HepG2 (cell line): ENCODE data around the gene CYP27B1. TPM values are rescaled to one million over a fixed set of nuclear protein-coding genes. Genes with fewer than 3 reads are reported as not detected.

Source experiments
- CREB1 ChIP-seq, 2 experiments: fragments of 450-650 bp in 1 of 2; IDR thresholded peaks; 2 replicates each; pipeline ENCODE4 v1.6.1; 2016 to 2017; ENCODE audit warnings: control low read depth in 1 of 2, mild to moderate bottlenecking in 1 of 2, missing compliant biosample characterization in 1 of 2, missing genetic modification characterization in 1 of 2
- DNMT3B ChIP-seq: conservative IDR thresholded peaks from 2 replicates; pipeline ENCODE4 v1.6.1; 2016; ENCODE audit warnings: missing biosample characterization, control low read depth
- ETV5 ChIP-seq: IDR thresholded peaks from 2 replicates; pipeline ENCODE4 v1.6.1; 2018; ENCODE audit warnings: missing biosample characterization, missing genetic modification reagents, inconsistent platforms, borderline replicate concordance
- HNRNPL ChIP-seq: fragments of 200-400 bp; formaldehyde crosslinking; IDR thresholded peaks from 2 replicates; pipeline ENCODE4 v1.6.1; 2017; ENCODE audit warnings: mild to moderate bottlenecking, low read depth, low read length
- KAT8 ChIP-seq: IDR thresholded peaks from 2 replicates; pipeline ENCODE4 v1.6.1; 2016; ENCODE audit warnings: missing genetic modification reagents, missing compliant biosample characterization
- LCORL ChIP-seq, 2 experiments: fragments of 450-650 bp in 1 of 2; sonication (generic) in 1 of 2; formaldehyde crosslinking in 1 of 2; IDR thresholded peaks; 2 replicates each; pipeline versions ENCODE4 v1.5.0 to v1.6.1; 2017 to 2020; ENCODE audit warnings: antibody characterized with exemption in 1 of 2, missing genetic modification reagents in 1 of 2
- MTF1 ChIP-seq: sonication (generic); formaldehyde crosslinking; IDR thresholded peaks from 2 replicates; pipeline ENCODE4 v1.5.0; 2020; ENCODE audit warnings: missing genetic modification reagents
- NBN ChIP-seq: fragments of 450-650 bp; conservative IDR thresholded peaks from 2 replicates; pipeline ENCODE4 v1.6.1; 2017
- NFATC3 ChIP-seq: sonication (generic); formaldehyde crosslinking; IDR thresholded peaks from 2 replicates; pipeline ENCODE4 v1.5.1; 2020; ENCODE audit warnings: mild to moderate bottlenecking, missing genetic modification reagents
- RAD21 ChIP-seq: fragments of 450-650 bp; formaldehyde crosslinking; IDR thresholded peaks from 2 replicates; pipeline ENCODE4 v1.5.0; 2020; ENCODE audit warnings: mild to moderate bottlenecking
- REPIN1 ChIP-seq: sonication (generic); formaldehyde crosslinking; IDR thresholded peaks from 2 replicates; pipeline ENCODE4 v1.8.0; 2022; ENCODE audit warnings: missing genetic modification reagents, low read depth, mild to moderate bottlenecking, borderline replicate concordance
- RFXAP ChIP-seq: sonication (generic); formaldehyde crosslinking; IDR thresholded peaks from 2 replicates; pipeline ENCODE4 v1.4.0; 2020; ENCODE audit warnings: missing genetic modification reagents, borderline replicate concordance
- RNF2 ChIP-seq: fragments of 450-650 bp; conservative IDR thresholded peaks from 2 replicates; pipeline ENCODE4 v1.6.1; 2016; ENCODE audit warnings: low read depth
- SIX1 ChIP-seq: sonication (generic); formaldehyde crosslinking; IDR thresholded peaks from 2 replicates; pipeline ENCODE4 v1.4.0; 2020; ENCODE audit warnings: missing genetic modification reagents, borderline replicate concordance
- SRSF4 ChIP-seq: fragments of 200-400 bp; formaldehyde crosslinking; IDR thresholded peaks from one replicate; pipeline ENCODE4 v1.6.1; 2018; ENCODE audit warnings: mild to moderate bottlenecking, low read depth, low read length, moderate library complexity; ENCODE audit not compliant: poor library complexity, severe bottlenecking
- THAP11 ChIP-seq: IDR thresholded peaks from 2 replicates; pipeline ENCODE4 v1.6.1; 2016; ENCODE audit warnings: missing biosample characterization, missing genetic modification reagents
- ZFP36L1 ChIP-seq: sonication (generic); formaldehyde crosslinking; IDR thresholded peaks from 2 replicates; pipeline ENCODE4 v1.8.0; 2022; ENCODE audit warnings: mild to moderate bottlenecking, missing genetic modification reagents, moderate library complexity
- ZKSCAN1 ChIP-seq: fragments of 150-350 bp; IDR thresholded peaks from 2 replicates; pipeline ENCODE4 v1.6.1; 2014; ENCODE audit warnings: low read length
- ZKSCAN5 ChIP-seq: sonication (generic); formaldehyde crosslinking; IDR thresholded peaks from 2 replicates; pipeline ENCODE4 v1.5.1; 2020; ENCODE audit warnings: mild to moderate bottlenecking, missing genetic modification reagents
- ZMYM2 ChIP-seq: sonication (generic); formaldehyde crosslinking; IDR thresholded peaks from 2 replicates; pipeline ENCODE4 v1.8.0; 2022; ENCODE audit warnings: mild to moderate bottlenecking, missing genetic modification reagents
- ZNF232 ChIP-seq: sonication (generic); formaldehyde crosslinking; IDR thresholded peaks from 2 replicates; pipeline ENCODE4 v1.4.0; 2020; ENCODE audit warnings: missing genetic modification reagents, borderline replicate concordance
- ZNF33B ChIP-seq: sonication (generic); formaldehyde crosslinking; IDR thresholded peaks from 2 replicates; pipeline ENCODE4 v1.5.1; 2020; ENCODE audit warnings: mild to moderate bottlenecking, missing genetic modification reagents
- ZNF546 ChIP-seq: sonication (generic); formaldehyde crosslinking; conservative IDR thresholded peaks from 2 replicates; pipeline ENCODE4 v1.8.1; 2023; ENCODE audit warnings: mild to moderate bottlenecking, missing genetic modification reagents
- ZNF556 ChIP-seq: sonication (generic); formaldehyde crosslinking; IDR thresholded peaks from 2 replicates; pipeline ENCODE4 v1.4.0; 2020; ENCODE audit warnings: mild to moderate bottlenecking, missing genetic modification reagents, borderline replicate concordance
- ZNF562 ChIP-seq: sonication (generic); formaldehyde crosslinking; IDR thresholded peaks from 2 replicates; pipeline ENCODE4 v1.8.0; 2022; ENCODE audit warnings: missing genetic modification reagents, borderline replicate concordance
- ZSCAN25 ChIP-seq: sonication (generic); formaldehyde crosslinking; IDR thresholded peaks from 2 replicates; pipeline ENCODE4 v1.8.0; 2022; ENCODE audit warnings: mild to moderate bottlenecking, missing genetic modification reagents
- polyA plus RNA-seq, 8 experiments: library from polyadenylated mRNA; depleted of rRNA in 3 of 8; stranded (reverse) in 7 of 8; unstranded in 1 of 8; fragments of >200 nt; fragmentation: Illumina TruSeq in 4 of 8; extraction: Trizol in 4 of 8; gene quantifications; 2 replicates each; pipeline versions ENCODE4 v1.2.1 to v1.2.3, GENCODE V29; 2011 to 2016; ENCODE audit warnings: low read depth in 4 of 8, missing spikeins in 1 of 8, mixed read lengths in 1 of 8; ENCODE audit not compliant: insufficient read depth in 1 of 8
- total RNA-seq, 5 experiments: library from RNA; depleted of rRNA; stranded (reverse); fragments of >200 nt; fragmentation: Illumina TruSeq; extraction: Trizol; gene quantifications; 2 replicates each; pipeline ENCODE4 v1.2.3, GENCODE V29; 2016; ENCODE audit warnings: low read depth in 1 of 5
- TF ChIP-seq, protein P1 (sequence below): sonication (generic); formaldehyde crosslinking; IDR thresholded peaks from 2 replicates; pipeline ENCODE4 v1.4.0; 2020; ENCODE audit warnings: missing genetic modification reagents
- TF ChIP-seq, protein P2 (sequence below): sonication (generic); formaldehyde crosslinking; IDR thresholded peaks from 2 replicates; pipeline ENCODE4 v1.5.1; 2020; ENCODE audit warnings: mild to moderate bottlenecking, missing genetic modification reagents

The CYP27B1 gene
- total and polyA plus RNA-seq, 2 of the 13 experiments (the other 11 are each of a cell fraction or from before 2014, with no cell fraction given) = 2.3 to 3.0 TPM

DNA sequence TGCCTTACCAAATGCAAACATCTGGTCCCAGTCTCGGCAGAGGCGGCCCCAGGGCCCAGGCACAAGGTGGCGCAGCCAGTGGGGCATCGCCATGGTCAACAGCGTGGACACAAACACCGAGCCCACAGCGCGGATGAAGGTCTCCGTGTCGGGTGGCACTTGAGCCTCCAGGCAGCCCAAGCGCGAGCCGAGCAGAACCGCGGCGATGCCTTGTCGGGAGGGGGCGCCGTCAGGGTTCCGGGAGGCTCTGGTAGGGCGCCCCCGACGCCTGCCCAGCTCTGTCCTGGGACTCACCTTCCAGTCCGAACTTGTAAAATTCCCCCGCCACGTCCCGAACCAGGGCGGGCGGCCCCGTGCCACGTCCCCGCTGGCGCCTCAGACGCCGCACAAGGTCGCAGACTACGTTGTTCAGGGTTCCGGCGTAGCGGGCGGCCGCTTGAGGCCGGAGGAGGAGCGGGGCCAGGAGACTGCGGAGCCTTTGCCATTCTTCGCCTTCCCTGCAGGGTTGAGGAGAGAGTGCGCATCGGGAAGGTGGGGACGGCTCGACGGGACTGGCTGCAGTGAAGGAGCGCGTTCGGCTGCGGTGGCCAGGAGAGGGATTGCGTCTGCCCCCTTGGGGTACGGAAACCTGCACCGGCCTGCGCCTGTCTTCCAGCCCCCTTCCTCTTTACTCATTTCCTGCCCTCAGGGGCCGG, 1.7 kb downstream of the CYP27B1 start (continued):
- TF ChIP-seq ZMYM2 (CRISPR knock-in tag) = peak; percentile 89
- peak; percentile 23; the same call in 1 of the 2 replicates for TF ChIP-seq ZNF33B (CRISPR knock-in tag)
- peak; percentile 33 for TF ChIP-seq KAT8 (CRISPR knock-in tag)
- TF ChIP-seq MTF1 (CRISPR knock-in tag) = no peak
- no peak for TF ChIP-seq NFATC3 (CRISPR knock-in tag)
- peak; percentile 45; the same call in 1 of the 2 replicates for TF ChIP-seq ZNF556 (CRISPR knock-in tag)
- no peak for TF ChIP-seq LCORL (IDR thresholded peaks at IDR 0.05)
- peak; percentile 71 for TF ChIP-seq LCORL (CRISPR knock-in tag; IDR thresholded peaks at IDR 0.05)
- no peak for TF ChIP-seq DNMT3B (CRISPR knock-in tag)
- TF ChIP-seq ZSCAN25 (CRISPR knock-in tag) = no peak
- TF ChIP-seq RFXAP (CRISPR knock-in tag) = 0 out of 2 replicates have a peak, but pooled peaks have one; percentile 23
- no peak for TF ChIP-seq ZFP36L1
- TF ChIP-seq RAD21 (CRISPR knock-in tag) = peak; percentile 24; the same call in 1 of the 2 replicates
- no peak for TF ChIP-seq ZKSCAN1
- peak; percentile 50; the same call in 1 of the 2 replicates for TF ChIP-seq THAP11
- TF ChIP-seq, protein P1, sequence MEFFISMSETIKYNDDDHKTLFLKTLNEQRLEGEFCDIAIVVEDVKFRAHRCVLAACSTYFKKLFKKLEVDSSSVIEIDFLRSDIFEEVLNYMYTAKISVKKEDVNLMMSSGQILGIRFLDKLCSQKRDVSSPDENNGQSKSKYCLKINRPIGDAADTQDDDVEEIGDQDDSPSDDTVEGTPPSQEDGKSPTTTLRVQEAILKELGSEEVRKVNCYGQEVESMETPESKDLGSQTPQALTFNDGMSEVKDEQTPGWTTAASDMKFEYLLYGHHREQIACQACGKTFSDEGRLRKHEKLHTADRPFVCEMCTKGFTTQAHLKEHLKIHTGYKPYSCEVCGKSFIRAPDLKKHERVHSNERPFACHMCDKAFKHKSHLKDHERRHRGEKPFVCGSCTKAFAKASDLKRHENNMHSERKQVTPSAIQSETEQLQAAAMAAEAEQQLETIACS (CRISPR knock-in tag) = no peak; the same call in 1 of the 2 replicates
- no peak for TF ChIP-seq NBN
- TF ChIP-seq ZNF232 = 0 out of 2 replicates have a peak, but pooled peaks have one; percentile 53
- no peak; the same call in 1 of the 2 replicates for TF ChIP-seq RNF2
- no peak; the same call in 1 of the 2 replicates for TF ChIP-seq ZNF562 (CRISPR knock-in tag)
- TF ChIP-seq CREB1 (IDR thresholded peaks at IDR 0.05) = no peak
- no peak for TF ChIP-seq CREB1 (CRISPR knock-in tag; IDR thresholded peaks at IDR 0.05)
- TF ChIP-seq, protein P2, sequence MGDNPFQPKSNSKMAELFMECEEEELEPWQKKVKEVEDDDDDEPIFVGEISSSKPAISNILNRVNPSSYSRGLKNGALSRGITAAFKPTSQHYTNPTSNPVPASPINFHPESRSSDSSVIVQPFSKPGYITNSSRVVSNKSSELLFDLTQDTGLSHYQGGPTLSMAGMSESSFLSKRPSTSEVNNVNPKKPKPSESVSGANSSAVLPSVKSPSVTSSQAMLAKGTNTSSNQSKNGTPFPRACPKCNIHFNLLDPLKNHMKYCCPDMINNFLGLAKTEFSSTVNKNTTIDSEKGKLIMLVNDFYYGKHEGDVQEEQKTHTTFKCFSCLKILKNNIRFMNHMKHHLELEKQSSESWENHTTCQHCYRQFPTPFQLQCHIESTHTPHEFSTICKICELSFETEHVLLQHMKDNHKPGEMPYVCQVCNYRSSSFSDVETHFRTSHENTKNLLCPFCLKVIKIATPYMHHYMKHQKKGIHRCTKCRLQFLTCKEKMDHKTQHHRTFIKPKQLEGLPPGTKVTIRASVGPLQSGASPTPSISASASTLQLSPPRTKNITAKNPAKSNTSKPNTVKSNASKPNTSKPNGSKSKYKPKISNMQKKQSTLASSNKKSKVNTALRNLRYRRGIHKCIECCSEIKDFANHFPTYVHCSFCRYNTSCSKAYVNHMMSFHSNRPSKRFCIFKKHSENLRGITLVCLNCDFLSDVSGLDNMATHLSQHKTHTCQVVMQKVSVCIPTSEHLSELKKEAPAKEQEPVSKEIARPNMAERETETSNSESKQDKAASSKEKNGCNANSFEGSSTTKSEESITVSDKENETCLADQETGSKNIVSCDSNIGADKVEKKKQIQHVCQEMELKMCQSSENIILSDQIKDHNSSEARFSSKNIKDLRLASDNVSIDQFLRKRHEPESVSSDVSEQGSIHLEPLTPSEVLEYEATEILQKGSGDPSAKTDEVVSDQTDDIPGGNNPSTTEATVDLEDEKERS = no peak; the same call in 1 of the 2 replicates
- TF ChIP-seq ETV5 (CRISPR knock-in tag) = peak; percentile 13; the same call in 1 of the 2 replicates
- TF ChIP-seq SRSF4 = no peak
- no peak for TF ChIP-seq REPIN1
- TF ChIP-seq ZKSCAN5 = no peak
- no peak for TF ChIP-seq SIX1
- no peak for TF ChIP-seq HNRNPL
- peak; percentile 66 for TF ChIP-seq ZNF546 (CRISPR knock-in tag)
